Measurements from ENCODE around the gene PLPPR1. TPM values are rescaled to one million over a fixed set of nuclear protein-coding genes. Genes with fewer than 3 reads are reported as not detected.

Gene PLPPR1
- total RNA-seq, 1 experiment from 2014 or later: not detected

DNA sequence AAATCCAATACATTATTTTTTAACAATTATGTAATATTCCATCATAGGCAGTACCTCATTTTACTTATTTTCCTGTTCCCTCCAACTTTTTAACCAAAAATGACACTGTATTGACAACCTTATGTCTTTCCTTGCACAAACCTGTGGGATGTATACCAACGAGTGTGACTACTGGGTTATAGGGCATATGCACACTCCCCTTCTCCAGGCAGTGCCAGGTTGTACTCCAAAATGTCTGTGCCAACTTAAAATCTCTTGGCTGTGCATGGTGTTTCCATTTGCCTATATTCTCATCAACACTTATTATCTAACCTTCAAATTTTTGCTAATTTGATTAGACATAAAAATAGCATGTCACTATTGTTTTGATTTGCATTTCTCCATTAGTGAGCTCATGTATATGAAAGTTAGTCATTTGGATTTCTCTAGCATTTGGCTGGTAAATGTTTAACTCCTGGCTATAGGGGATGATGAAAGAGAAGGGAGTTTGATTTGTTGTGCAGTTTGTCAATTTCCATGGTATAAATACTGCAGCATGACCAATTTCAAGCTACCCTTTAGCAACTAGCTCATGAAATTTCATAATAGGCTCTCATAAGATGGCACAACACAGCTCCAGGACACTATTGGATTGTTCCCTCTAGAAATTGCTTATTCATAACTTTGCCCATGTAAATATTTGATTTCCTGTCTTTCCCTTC is 226.4 kb downstream of the PLPPR1 start:
- Histone ChIP-seq H3K36me3 (ENCODE audit: insufficient read depth, low read length, poor library complexity, severe bottlenecking) (no peaks in the 10 kb centered on the region), H3K27ac (ENCODE audit: low read depth, low read length, poor library complexity, severe bottlenecking) (no peak overlapping the region), H3K4me1 (ENCODE audit: insufficient read depth, low read length, poor library complexity, severe bottlenecking) (no peaks in the 10 kb centered on the region), H3K4me3 (ENCODE audit: low read depth, low read length, poor library complexity, severe bottlenecking) (no peak overlapping the region), H3K27me3 (replicated peaks; ENCODE audit: insufficient read depth, low read depth, low read length, poor library complexity) (peaks cover 5% of the 10 kb centered on the region), H3K9me3 (ENCODE audit: low read depth, low read length, poor library complexity, severe bottlenecking) (no peaks in the 10 kb centered on the region)
- CTCF ChIA-PET: no interaction called here
- POLR2A ChIA-PET (ENCODE audit: low non-redundant PET): no interaction called here
- BruUV-seq (replicated peaks): no TSS peak
- TF ChIP-seq, protein P1, sequence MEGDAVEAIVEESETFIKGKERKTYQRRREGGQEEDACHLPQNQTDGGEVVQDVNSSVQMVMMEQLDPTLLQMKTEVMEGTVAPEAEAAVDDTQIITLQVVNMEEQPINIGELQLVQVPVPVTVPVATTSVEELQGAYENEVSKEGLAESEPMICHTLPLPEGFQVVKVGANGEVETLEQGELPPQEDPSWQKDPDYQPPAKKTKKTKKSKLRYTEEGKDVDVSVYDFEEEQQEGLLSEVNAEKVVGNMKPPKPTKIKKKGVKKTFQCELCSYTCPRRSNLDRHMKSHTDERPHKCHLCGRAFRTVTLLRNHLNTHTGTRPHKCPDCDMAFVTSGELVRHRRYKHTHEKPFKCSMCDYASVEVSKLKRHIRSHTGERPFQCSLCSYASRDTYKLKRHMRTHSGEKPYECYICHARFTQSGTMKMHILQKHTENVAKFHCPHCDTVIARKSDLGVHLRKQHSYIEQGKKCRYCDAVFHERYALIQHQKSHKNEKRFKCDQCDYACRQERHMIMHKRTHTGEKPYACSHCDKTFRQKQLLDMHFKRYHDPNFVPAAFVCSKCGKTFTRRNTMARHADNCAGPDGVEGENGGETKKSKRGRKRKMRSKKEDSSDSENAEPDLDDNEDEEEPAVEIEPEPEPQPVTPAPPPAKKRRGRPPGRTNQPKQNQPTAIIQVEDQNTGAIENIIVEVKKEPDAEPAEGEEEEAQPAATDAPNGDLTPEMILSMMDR (conservative IDR thresholded peaks at IDR 0.05; ENCODE audit: low read depth, low read length): no peak
- no peak for TF ChIP-seq EZH2 (IDR thresholded peaks at IDR 0.05; ENCODE audit: borderline replicate concordance, low read depth, low read length, poor library complexity, severe bottlenecking)
- DNase-seq (ENCODE audit: low spot score): no peak
- intact Hi-C loops (cut with micrococcal nuclease; ENCODE audit: unreplicated experiment): no loop called here

GRCh38 chr9:101264727-101265126 is 236.2 kb downstream of the PLPPR1 start:
- no peaks in the 10 kb centered on the region for H3K27me3 ChIP-seq (replicated peaks; ENCODE audit: insufficient read depth, low read depth, low read length, poor library complexity)
- intact Hi-C loops (cut with micrococcal nuclease; ENCODE audit: unreplicated experiment): no loop called here
- no peak overlapping the region for H3K4me3 ChIP-seq (ENCODE audit: low read depth, low read length, poor library complexity, severe bottlenecking)
- H3K4me1 ChIP-seq (ENCODE audit: insufficient read depth, low read length, poor library complexity, severe bottlenecking): peaks cover 5% of the 10 kb centered on the region
- no peak overlapping the region for H3K27ac ChIP-seq (ENCODE audit: low read depth, low read length, poor library complexity, severe bottlenecking)
- no TSS peak for BruUV-seq (replicated peaks)
- TF ChIP-seq, protein P1 (conservative IDR thresholded peaks at IDR 0.05; ENCODE audit: low read depth, low read length): no peak
- TF ChIP-seq EZH2 (IDR thresholded peaks at IDR 0.05; ENCODE audit: borderline replicate concordance, low read depth, low read length, poor library complexity, severe bottlenecking): no peak
- no peak for DNase-seq (ENCODE audit: low spot score)
- ChIA-PET POLR2A (ENCODE audit: low non-redundant PET) (no interaction called here), CTCF (no interaction called here)
- no peaks in the 10 kb centered on the region for H3K9me3 ChIP-seq (ENCODE audit: low read depth, low read length, poor library complexity, severe bottlenecking)
- no peaks in the 10 kb centered on the region for H3K36me3 ChIP-seq (ENCODE audit: insufficient read depth, low read length, poor library complexity, severe bottlenecking)

DNA sequence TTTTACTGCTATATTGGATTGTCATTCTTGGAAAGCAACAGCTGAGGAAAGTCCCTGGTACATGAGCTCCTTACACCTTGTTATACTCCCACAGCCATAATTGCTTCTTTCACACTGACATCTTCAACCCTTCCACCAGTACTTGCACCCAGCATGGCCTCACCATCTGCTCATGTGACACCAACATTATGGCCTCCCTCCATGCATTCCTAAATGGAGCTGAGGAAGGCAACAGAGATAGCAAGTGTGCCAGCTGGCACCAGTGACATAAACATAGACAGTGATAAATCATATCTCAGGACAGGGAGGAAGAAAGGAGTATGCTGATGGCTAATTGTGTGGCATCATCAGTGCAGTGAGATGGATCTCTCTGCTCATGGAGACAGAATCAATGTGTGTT is 236.7 kb downstream of the PLPPR1 start:
- BruUV-seq (replicated peaks): no TSS peak
- Histone ChIP-seq H3K27me3 (replicated peaks; ENCODE audit: insufficient read depth, low read depth, low read length, poor library complexity) (no peaks in the 10 kb centered on the region), H3K4me1 (ENCODE audit: insufficient read depth, low read length, poor library complexity, severe bottlenecking) (peaks cover 9% of the 10 kb centered on the region), H3K27ac (ENCODE audit: low read depth, low read length, poor library complexity, severe bottlenecking) (no peak overlapping the region), H3K9me3 (ENCODE audit: low read depth, low read length, poor library complexity, severe bottlenecking) (no peaks in the 10 kb centered on the region), H3K36me3 (ENCODE audit: insufficient read depth, low read length, poor library complexity, severe bottlenecking) (no peaks in the 10 kb centered on the region), H3K4me3 (ENCODE audit: low read depth, low read length, poor library complexity, severe bottlenecking) (no peak overlapping the region)
- CTCF ChIA-PET: no interaction called here
- POLR2A ChIA-PET (ENCODE audit: low non-redundant PET): no interaction called here
- intact Hi-C loops (cut with micrococcal nuclease; ENCODE audit: unreplicated experiment): no loop called here
- no peak for TF ChIP-seq EZH2 (IDR thresholded peaks at IDR 0.05; ENCODE audit: borderline replicate concordance, low read depth, low read length, poor library complexity, severe bottlenecking)
- TF ChIP-seq, protein P1 (conservative IDR thresholded peaks at IDR 0.05; ENCODE audit: low read depth, low read length): no peak
- no peak for DNase-seq (ENCODE audit: low spot score)
